ENCODE measurements around the gene PBX3.

The PBX3 gene

DNA sequence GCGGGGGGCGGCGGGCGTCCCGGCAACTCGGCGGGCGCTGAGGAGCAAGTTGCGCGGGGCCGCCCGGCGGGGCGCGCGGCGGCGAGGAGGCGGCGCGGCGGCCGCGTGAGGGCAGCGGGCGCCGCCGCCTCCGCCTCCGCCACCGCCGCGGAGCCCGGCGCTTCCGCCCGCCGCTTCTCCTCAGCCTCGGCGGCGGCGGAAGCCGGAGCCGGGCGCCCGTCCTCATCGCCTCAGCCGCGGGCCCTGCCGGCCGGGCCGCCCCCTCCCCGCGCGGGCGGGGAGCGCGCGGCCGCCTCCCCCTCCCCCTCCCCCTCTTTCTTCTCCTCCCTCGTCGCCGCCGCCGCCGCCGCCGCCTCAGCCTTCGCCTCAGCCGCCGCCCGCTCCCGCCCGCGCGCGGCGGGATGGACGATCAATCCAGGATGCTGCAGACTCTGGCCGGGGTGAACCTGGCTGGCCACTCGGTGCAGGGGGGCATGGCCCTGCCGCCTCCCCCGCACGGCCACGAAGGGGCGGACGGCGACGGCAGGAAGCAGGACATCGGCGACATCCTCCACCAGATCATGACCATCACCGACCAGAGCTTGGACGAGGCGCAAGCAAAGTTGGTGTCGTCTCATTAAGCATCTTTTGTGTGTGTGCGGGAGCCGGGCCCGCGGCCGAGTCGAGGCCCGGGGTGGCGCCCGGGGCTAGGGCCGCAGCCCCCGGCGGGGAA, at the start of gene PBX3:
Gene PBX3 (plus strand): TSS at position 321 of the 712 bp plus-strand sequence.
- DNase-seq, result peak; percentile 87

DNA sequence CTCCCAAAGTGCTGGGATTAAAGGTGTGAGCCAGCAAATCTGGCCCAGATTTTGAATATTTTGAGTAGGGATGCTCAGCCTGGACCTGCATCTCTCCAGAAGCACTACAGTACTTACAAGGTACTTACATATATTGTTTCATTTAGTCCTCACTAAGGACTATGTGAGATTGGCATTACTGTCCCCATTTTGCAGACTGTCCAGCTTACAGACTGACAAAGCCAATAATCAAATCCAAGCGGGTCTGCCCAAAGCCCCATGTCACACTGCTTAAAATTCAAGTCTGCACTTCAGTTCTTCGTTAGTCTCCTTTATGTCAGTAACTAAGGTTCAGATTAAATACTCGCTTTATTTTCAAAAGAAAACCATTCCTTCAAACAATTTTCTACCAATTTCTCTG, 47.3 kb upstream of the PBX3 start:
- DNase-seq, result no peak

DNA sequence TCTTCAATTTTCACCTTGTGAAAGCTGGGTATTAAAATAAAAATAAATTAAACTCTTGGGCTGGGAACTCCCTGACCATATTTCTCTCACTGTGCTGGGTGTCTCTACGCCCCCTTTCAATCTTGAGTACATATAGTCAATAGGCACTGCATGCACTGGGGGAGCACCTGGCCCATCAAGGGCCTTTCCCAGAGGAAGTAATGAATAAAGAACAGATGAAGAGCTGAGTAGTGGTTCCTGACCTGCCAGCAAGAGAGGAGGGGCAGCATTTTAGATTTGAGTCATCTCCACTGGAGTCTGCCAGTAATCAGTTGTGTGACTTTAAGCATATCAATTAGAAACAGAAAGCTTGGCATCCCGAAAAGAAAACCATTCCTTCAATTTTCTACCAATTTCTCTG, 46.4 kb upstream of the PBX3 start:
- DNase-seq, result no peak

DNA sequence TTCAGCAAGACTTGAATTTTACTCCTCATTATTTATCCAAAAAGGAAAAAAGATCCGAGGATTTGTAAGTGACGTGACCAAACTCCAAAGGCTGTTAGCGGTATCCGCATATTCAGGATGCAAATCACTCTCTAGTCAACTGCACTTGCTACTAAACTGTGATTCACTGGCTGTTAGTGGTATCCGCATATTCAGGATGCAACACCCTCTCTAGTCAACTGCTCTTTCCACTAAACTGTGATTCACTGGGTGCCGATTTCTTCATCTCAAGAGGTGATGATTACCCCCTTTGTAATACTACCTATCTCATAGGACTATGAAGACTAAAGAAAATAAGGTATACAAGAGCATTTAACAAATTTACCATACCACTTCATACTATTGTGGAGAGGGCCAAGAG, 45.8 kb upstream of the PBX3 start:
- no peak for DNase-seq

DNA sequence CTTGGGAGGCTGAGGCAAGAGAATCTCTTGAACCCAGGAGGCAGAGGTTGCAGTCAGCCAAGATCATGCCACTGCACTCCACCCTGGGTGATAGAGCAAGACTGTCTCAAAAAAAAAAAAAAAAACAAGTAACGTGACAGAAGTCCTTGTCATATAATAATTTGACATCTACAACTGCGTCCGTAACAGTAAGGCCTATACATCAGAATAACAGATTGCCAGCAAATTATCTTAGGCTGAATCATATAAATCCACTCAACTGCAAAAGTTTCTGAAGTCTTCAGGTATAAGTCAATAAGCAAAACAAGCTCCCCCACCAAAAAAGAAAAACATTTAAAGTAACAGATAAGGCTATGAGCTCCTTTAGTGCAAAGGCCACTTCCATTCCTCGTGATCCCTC, 43.5 kb upstream of the PBX3 start:
- no peak for DNase-seq

DNA sequence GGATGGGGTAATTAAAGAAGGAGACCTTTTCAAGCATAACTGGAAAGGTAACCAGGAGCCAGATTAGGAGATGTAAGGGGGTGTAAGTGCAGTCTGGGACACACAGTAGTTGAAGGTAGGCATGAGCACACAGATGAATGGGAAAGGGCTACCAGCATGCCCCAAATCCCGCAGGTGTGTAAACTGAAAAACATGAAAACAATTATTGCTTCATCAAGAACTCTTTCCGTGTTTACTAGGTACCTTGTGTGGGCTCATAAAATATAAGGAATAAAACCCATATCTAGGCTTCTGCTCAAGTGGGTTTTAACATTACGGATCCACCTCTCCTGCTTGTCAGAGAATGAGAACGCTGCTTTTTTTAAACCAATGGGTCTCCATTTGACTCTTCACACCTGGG, 41.3 kb upstream of the PBX3 start:
- no peak for DNase-seq

DNA sequence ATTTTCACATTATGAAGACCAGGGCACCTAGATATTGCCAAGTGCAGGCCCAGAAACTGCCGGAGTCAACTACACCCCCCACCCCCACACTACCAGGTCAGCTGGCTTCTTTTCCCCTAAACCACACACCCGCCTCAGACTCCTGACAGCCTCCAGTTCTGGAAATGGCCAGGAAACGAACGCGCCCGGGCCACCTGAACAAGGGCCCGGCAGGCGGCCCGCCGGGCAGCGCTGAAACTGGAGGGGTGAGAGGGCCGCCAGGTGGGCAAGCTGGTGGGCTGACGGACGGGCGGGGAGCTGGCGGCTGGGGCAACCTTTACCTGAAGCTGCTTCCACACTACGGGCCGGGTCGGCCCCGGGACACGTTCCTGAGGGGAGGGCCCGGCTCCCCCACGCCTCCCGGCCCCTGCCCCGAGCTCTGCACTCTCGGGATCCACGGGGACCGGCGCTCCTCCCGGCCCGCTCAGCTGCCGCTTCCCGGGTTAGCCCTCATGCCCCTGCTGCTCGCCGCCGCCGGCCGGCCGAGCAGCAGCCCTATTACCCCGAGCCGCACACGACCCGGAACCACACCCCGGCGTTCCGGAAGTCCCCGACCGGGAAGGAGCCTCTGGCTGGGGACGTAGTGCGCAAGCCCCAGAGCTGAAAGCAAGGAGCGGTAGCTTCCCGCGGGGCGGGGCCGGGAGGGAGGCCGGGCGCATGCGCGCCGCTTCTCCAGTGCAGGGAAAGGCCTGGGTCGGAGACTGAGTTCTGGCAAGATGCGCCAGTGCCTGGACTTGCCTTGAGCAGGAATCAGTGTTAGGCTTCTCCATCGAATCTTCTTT, 40.3 kb upstream of the PBX3 start, which contains the start of gene MAPKAP1:
Gene MAPKAP1 (minus strand): TSS at position 558 of the 821 bp plus-strand sequence. CDS start 34,634 bp downstream, outside the sequence.
- DNase-seq, result peak; percentile 97

DNA sequence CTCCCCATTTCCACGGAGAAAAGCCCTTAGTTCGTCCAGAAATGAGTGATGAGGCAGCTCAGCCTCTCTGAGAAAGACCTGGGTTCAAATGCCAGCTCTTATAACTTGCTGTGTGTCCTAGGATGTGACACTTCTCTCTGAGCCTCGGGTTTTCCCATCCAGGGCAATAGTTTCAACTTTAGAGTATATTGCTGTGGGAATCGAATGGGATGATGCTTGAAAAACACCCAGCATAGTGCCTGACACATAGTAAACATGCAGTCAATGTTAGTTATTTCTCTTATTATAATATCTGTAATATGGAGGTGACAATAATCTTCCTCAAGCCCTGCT, 39.7 kb upstream of the PBX3 start:
- no peak for DNase-seq

DNA sequence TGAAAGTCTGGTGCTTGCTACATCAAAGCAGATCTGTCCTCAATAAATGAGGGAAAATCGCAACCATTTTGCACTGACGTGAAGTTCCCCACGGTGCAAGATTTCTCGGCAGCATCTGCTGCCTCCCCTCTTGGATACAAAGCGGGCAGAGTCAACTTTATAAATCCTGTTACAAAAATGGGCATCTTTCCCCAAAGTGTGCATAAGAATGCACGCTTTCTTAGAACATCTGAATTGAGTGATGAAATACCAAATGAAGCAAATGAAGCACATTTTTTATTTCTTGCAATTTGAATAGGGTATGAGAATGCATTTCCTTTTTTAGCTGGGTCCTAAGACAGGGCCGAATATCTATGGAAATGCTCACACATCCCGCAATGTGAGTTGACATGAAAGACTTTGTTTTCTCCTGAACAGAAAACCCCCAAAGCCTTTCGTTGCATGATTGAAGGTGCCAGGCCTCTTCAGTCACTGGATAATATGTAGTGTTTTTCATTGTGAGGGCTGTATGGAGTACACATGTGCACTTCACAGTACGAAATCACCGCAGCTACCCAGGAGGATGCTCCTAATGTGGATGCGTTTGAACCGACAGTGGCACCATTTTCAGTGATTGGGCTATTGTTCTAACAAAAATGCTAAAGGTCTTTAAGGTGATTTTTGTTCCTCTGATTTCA, 20.6 kb upstream of the PBX3 start:
- no peak for DNase-seq

DNA sequence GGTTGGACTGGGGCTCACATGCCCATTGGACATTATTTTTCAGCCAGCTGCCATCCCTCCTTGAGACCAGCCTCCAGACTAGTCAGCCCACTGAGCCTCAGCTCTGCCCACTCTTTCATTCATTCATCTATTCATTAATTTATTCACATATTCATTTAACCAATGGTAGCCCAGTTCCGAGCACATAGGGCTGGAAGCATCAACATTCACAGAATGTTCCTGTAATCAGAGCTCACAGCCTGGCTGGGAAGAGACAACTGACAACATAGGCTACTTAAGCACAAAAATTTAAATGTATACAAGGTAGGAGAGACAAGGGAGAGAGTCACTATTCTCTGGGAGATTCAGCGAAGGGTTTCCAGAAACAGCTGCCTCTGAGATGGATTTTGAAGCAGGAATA, 17.0 kb upstream of the PBX3 start:
- DNase-seq, result no peak

DNA sequence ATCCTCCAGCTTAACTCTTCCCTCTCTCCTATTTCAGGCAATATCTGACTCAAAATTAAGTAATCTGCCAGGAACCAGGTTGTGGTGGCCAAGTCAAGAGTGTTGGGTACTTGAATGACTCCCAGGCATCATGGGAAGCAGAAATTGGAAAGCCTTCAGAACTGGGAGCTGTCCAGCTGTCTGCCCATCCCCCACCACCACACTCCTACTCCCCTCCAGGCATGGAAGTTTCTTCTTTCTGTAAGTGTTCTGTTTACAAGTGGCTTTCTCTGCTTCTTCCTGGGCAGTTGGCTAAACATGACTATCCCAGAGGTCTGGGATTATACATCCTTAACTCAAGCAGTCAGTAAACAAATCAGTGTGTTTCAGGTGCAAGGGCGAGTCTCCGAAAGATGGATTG, 14.6 kb upstream of the PBX3 start:
- DNase-seq, result no peak

DNA sequence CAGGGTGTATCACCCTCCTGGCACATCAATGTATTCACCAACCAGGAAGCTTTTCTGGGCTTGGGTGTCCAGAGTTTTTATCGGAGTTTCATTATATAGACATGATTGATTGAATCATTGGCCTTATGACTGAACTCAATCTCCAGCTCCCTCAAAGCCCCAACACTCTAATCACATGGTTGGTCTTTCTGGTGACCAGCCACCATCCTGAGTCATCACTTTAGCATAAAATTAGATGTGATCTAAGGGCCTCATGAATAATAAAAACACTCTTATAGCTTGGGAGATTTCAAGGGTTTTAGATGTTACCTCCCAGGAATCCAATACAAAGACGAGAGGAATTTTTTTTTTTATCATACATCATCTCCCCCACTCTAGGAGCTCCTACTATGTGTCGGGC, 7.7 kb upstream of the PBX3 start:
- no peak for DNase-seq

DNA sequence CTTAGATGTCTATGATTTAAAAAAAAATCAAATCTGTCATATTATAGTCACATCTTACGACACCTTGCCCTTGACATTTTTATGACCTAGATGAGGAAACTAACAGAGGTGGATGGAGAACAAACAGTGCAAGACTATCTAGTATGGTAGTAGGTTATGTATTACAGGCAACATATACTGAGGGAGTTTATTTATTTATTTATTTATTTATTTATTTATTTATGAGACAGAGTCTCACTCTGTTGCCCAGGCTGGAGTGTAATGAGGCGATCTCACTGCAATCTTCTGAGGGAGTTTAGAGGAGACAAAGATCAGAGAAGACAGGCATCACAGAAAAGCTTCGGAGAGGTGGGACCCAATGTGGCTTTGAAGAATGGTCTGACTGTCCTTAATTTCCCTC, 4.5 kb upstream of the PBX3 start:
- no peak for DNase-seq

DNA sequence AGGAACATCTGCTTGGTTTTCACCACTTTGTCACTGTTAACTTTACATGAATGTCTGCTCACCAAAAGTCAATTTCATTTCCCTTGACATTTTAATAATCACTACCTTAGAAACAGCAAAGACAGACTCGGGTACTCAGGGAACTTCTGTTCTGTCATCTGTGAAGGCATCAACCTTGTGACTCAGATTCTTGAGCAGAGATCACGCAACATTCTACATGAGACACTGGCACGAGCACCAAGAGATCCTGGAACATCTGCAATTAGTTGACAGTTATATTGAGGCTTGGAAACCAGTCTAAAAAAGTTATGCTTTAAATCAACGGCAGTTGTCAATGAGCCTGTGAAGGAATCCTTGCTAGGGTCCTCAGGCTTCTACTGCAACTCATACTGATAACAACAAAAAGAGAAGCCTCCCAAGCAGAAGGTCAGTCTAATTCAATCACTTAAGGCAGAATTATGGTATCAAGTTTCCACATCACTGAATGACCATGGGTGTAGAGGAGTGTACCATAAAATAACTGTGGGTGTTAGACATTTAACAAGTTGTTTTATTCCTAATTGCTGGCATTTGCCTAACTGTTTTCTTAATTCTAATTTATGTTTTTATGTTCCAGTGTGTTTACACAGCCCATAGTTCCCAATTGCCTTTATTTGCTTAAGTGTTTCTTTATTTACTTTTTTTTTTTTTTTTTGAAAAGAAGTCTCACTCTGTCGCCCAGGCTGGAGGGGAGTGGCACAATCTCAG, 3.3 kb upstream of the PBX3 start:
- no peak for DNase-seq

DNA sequence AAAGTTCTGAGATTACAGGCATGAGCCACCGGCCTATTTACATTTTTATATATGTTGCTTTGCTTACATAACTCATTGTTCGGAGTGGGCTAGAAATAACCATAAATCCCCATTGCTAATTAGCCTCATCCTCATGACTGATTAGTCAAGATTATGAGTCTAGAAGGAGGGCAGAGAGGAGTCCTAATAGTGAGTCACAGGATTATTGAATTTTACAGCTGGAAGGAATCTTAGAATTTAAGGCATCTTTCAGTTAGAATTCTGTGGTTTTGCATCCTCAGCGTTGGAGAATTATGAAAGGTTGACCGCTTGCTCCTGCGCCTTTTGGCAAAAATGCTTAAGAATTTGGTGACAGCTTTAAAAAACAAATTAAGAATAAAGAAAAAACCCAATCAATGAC, 2.6 kb upstream of the PBX3 start:
- DNase-seq, result peak; percentile 38

DNA sequence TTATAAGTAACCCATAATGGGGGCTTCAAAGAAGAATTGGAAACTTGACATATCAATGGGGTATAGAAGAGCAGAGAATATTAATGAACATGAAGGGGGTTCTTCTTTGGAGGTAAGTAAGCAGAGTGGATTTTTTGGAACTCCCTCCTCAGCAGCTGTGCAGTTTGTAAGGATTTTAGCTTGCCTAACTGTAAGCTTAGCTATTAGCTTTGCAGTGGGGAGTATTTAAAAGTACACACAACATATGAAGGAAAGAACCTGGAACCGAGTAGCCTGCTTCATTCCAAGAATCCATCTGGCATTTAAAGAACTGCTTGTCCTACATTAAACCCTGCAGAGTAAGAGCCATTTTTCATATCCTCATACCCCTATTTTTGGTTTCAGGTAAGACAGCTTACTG, 2.2 kb upstream of the PBX3 start:
- DNase-seq, result no peak

DNA sequence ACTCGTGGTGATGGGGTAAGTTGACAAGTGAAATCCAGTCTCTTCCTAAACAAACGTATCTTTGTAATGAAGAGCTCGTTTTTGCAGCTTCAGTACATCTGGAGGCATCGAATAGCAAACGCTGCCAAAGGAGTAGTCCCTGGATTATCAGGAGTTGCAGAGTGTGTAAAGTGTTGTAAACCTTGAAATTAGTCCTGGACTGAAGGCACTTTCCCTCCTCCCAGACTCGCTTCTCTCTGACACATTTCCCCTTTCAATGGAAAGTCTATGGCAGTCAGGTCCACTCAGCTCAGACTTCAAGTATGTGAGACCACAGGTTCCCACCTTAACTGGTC, 1.5 kb upstream of the PBX3 start:
- no peak for DNase-seq

DNA sequence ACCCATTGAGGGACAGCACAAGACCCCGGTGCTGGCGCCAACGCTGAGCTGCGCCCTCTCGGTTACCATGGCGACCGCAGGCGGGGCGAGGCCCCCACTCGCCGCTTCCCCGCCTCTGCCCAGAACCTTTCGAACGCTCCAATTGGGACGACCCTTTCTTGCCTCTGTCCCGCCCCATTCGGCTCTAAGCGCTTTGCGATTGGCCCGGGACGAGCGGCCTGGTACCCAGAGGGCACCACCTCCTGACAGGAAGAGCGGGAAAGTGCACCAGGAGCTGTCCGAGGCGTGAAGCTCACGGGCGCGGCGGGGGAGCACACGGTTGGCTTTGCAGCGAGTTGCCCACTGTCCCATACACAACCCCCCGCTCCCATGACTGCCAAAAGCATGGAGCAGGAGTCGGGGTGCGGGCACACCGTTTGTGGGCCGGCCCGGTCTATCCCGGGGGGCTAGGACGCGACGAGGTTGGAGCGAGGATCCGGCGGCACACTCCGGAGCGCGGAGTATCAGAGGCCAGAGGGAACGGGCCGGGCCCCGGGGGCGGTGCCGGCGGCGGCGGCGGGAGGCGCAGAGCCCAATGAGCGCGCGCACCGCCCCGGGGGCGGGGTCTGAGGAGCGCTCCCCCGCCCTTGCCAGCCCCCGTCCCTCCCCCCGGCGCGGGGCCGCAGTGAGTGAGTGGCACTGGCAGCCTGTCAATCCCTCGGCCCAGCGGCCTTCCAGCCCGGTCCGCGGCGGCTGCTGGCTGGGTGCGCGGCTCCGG, 978 bp upstream of the PBX3 start:
- DNase-seq, result peak; percentile 97

DNA sequence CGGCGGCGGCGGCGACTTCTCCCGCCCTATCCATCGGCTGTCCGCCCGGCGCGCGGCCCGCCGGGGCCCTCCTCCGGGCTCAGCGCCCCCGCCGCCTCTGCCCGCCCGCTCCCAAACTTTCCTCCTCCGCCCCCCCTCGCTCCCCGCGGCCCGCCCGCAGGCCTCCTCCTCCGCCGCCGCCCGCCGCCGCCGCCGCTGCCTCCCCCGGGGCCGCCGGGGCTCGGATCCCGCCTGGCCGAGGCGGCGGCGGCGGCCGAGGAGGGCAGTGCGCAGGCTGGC, 460 bp upstream of the PBX3 start:
- DNase-seq, result no peak

DNA sequence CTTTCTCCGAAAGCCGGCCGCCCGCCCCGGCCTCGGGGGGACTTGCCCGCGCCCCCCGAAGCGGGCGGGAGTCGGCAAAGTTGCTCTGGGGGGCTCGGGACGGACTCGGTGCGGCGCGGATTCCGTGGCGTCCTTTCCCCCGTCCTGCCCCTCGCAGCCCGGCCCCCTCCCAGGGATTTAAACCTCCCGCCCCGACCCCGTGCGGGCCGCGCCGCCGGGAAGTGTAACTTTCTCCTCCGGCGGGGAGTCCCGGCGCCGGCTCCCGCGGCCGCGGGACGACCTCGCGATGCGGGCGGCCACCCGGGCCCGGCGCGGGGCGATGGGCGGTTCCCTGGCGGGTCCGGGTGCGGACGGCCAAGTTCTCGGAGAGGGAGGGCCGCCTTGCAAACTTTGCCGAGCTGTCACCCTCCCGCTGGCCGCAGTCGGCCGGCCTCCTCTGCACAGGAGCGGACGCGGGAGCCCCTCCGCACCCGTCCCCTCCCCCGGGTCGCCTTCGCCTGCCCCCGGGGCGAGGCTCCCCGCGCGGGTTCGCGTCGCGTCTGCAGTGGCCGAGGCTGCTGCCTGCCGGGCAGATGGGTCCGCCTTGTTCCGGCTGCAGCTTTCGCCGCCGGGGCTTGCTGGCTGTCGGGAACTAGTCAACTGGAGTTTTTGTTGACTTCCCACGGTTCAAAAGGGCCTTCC, 732 bp downstream of the PBX3 start:
- no peak for DNase-seq

DNA sequence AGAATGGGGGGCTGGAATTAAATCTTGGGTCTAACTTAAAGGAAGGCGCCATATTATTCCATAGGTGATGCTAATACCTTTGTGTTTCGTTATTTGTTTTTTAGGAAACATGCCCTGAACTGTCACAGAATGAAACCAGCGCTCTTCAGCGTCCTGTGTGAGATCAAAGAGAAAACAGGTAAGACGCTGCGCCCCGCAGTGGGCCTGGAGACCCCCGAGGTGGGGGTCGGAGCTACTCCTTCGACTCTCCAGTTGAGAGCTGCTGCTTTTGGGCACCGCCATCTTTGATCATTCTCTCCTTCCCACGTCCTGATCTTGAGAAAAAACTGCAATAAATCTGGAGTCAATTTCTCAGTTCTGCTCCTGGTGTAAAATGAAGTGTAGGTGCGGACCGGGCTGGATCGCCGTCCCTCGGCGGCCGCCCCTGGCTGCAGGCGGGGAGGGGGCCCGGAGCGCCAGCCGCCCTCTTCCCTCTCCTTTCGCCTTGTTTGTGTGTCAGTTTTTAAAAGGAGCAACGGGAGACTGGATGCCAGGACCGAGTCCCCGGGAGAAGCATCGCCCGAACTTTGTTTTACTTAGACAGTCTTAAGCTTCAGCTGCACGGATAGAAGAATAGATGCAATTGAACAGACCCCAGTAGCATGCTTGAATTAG, 1.4 kb downstream of the PBX3 start:
- DNase-seq, result peak; percentile 61
